Measurements from ENCODE around the gene EMP1.
A peak's percentile ranks its signal among the peaks of the same experiment; 100 is the strongest.

The EMP1 gene

DNA sequence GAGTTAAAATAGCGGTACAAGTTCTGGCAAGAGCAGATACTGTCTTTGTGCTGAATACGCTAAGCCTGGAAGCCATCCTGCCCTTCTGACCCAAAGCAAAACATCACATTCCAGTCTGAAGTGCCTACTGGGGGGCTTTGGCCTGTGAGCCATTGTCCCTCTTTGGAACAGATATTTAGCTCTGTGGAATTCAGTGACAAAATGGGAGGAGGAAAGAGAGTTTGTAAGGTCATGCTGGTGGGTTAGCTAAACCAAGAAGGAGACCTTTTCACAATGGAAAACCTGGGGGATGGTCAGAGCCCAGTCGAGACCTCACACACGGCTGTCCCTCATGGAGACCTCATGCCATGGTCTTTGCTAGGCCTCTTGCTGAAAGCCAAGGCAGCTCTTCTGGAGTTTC is 18.5 kb downstream of the EMP1 start:
- FAIRE-seq (no peak), DNase-seq (ENCODE audit: insufficient read length, low spot score) (no peak)

DNA sequence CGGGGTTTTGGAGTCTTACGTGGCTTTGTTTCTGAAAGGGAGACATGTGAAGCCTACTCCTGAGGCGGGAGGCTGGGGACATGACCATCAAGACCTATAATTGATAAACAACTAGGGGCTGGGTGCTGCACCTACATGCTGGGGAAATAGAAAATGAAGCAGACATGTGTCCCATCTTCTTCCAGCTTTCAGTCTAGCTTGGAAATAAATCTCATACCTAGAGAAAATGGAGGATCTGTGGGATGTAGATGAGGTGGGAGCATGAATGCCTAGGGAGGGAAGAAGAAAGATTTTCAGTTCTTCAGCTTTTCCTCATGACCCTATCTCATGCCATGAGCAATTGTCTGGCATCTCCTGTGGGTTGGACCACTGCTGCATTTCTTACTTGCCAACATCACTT is 22.1 kb downstream of the EMP1 start:
- DNase-seq (ENCODE audit: insufficient read length, low spot score), result no peak
- no peak for FAIRE-seq

DNA sequence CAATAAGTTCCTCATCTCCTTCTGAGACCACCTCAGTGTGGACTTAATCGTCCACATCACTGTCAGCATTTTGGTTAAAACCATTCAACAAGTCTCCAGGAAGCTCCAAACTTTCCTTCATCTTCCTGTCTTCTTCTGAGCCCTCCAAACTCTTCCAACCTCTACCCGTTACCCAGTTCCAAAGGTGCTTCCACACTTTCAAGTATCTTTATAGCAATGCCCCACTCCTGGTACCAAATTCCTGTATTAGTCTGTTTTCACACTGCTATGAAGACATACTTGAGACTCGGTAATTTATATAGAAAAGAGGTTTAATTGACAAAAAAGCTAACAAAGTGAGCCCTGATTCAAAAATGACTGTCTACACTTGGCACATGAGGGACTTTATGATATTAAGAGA is 22.8 kb downstream of the EMP1 start:
- FAIRE-seq (no peak), DNase-seq (ENCODE audit: insufficient read length, low spot score) (no peak)

DNA sequence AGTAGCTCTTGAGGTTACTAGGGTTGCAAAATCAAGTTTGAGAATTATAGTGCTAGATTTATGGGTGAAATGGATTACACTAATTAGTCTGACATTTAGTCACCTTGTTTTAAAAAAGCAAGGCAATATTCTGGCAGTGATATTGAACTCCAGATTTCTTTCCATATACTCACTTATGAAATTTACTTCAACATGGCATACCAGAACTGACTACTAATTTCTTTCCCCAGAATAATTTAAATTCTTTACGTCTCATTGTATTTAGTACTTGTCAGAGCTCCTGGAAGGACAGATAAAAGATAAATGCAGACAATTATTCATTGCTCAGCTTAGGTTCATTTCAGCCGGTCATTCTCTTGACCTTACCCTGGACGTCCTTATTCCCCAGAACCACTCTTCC is 24.3 kb downstream of the EMP1 start:
- FAIRE-seq, result no peak
- DNase-seq (ENCODE audit: insufficient read length, low spot score), result no peak

DNA sequence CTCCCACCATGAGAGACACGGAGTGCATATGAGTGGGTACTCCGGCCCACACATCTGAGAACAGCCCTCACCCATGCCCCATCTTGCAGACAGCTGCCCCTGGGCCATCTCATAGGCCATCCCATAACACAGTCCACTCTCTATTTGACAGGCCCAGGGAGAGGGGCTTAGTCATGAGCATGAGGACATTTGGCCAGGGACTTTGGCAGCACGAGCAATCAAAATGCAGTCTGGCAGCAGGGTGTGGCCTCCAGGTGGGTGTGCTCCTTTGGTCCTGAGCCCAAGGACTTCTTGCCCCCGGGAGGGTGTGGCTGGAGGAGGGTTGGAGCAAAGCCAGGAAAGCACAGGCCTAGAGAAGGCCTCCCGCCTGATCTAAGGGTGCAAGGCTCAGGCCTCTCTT is 25.6 kb downstream of the EMP1 start:
- FAIRE-seq (no peak), DNase-seq (ENCODE audit: insufficient read length, low spot score) (no peak)

DNA sequence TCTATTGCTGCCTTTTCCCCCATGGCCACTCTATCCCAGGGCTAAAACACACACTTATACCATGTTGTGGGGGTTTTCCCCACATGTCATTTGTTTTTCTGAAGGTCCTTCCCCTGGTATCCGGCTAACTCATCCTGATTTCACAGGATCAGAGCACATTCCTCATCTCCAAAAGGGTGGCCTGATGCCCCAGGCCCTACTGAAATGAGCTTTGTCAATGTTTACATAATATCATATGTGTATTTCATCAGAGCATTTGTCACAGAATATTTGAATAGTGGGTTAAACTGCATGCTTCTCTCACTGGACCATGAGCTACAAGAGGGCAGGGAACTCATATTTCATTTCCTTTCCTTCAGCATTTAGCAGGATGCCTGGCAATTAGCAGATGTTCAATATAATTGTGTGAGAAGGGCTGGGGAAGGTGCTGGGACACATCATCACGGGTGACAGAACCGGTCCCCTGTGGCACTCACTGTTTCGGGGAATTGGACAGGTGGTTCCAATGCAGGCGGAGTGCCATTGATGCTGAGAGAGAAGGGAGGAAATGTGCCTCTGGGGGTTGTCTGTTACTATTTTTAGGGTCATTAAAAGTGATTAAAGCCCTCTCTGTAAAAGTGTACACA is 26.8 kb downstream of the EMP1 start:
- FAIRE-seq (no peak), DNase-seq (ENCODE audit: insufficient read length, low spot score) (peak; percentile 26)

DNA sequence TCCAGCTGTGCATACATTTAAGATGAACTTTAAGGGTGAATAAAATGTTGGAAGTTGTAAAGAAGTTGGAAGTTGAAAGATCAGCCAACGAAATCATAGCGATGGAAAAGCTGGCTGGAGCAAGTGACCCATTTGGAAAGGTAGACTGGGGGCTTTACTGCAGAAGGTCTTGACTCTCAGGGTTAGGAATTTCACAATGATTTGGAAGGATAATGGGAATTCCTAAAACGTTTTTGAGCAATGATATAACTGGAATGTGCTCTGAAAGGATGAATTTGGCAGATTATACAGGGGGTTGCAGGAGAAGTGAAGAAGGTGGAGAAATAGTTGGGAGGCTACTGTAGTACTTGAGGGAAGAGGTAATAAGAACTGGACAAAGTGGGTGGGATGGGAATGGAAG is 27.4 kb downstream of the EMP1 start:
- DNase-seq (ENCODE audit: insufficient read length, low spot score) (no peak), FAIRE-seq (no peak)

DNA sequence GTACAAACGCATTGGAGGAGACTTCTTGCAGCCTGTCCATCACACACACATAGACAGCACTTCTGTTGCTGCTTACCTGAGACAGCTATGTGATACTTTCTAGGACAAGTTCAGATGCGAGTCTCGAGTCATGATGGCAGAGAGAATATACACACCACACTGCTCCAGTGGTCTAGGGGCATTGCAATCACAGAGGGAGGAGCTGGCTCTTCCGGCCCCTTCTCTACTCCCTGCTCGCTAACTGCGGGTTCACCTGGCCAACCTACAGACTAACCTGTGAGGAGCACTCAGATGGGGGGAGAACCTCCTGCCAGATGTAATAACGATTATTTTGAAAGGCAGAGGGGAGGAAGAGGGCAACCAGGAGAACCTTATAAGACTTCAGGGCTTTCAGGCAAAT is 30.7 kb downstream of the EMP1 start:
- no peak for DNase-seq (ENCODE audit: insufficient read length, low spot score)
- no peak for FAIRE-seq

DNA sequence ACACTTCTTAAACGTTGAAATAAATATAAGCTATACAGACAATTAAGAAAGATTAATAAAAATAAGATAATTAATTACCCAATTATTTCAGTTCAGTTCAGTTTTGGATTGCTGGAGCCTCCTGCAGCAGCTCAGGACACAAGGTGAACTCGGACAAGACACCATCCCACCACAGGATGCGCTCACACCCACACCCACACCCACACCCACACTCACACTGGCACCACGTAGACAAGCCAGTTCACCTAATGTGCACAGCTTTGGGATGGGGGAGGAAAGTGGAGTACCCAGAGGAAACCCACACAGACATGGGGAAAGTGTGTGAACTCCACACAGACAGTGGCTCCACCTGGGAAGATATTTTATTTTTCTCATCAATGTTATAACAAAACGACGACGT is 32.1 kb downstream of the EMP1 start:
- no peak for DNase-seq (ENCODE audit: insufficient read length, low spot score)
- no peak for FAIRE-seq

DNA sequence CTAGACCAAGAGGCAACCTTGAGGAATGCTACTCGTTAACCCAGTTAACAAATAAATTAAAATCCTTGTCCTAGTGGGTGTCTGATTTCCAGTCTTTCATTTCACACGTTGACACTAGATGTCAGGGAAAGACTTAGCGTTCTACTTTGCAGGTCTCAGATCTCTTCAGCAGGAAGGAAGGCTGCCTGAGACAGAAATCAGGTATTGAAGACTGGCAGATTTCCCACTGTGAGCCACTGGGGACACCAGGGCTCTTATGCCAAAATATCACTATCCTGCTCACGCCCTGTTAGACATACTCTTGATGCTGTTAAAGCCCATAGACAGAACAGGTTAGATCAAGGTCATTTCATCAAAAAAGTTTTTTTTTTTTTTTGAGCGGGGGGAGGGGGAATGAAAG is 33.0 kb downstream of the EMP1 start:
- no peak for DNase-seq (ENCODE audit: insufficient read length, low spot score)

DNA sequence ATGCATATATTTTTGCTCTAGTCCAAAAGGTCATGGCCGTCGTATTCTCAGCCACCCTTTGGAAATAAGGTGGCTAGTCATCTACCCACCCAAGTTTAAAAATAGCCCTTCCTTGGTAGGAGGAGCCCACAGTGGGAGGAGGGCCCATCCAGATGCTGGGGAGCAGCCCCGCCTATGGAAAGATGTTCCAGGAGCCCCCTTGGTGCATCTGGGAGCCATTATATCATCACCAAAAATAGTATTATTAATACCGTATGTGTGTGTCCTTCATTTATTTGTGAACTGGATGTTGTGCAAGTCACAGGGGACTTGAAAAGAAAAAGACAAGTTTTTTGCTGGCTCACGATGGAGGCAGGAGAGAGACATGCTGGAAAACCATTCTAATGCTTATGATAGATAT is 34.0 kb downstream of the EMP1 start:
- no peak for FAIRE-seq
- no peak for DNase-seq (ENCODE audit: insufficient read length, low spot score)

More for the DNA sequence above, 33.0 kb downstream of the EMP1 start:
- no peak for FAIRE-seq

DNA sequence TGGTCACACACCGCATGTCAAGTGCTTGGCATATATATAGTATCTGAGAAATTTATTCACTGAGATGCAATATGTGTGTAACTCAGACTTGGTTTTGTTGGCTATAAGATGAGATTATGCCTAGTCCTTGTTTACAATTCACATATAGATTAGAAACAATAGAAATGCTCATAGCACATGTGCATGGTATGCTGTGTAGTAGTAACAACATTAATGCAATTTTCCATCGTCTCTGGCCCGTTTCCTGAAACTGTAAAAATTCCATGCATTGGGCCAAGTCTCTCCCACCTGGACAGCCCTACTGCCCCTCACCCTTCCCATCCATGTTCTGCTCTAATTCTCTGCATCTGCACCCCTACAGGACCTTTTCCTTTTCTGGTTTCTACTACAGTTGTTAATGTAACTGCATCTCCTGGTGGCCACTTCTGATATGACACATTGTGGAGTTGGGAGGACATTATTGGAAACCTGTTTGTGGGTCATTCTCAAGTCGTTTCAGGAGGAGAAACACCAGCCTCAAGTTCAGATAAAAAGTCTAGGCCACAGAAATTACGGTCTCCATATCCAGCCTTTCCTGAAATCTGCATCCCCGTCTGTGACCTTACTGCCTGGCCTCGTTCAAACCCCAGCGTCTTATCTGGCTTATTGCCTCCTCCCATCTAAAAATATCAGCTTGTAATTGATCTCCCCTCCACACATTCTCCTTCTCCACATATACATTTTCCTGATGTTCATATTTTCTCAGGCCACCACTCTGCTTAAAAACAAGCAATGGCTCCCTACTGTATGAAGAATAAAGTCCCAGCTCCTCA is 37.5 kb downstream of the EMP1 start:
- FAIRE-seq (no peak), DNase-seq (ENCODE audit: insufficient read length, low spot score) (peak; percentile 47)

DNA sequence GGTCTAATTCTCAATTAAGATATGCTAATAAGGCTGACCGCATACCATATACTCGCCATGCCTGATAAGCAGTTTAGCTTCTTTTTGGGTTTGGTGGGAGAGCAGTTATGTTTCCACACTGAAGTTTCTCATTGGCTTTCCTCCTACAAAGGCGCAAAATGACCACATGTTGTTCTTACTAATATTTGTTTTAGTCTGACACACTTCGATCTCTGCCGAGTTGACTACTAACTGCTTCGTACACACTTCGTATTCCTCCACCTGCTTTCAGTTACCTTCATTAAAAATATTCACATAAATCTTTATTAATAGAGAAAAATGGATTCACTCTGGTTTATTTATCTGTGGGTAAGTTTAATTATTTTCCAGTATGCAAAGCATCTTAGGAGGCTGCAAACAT is 41.7 kb downstream of the EMP1 start:
- no peak for FAIRE-seq
- no peak for DNase-seq (ENCODE audit: insufficient read length, low spot score)

DNA sequence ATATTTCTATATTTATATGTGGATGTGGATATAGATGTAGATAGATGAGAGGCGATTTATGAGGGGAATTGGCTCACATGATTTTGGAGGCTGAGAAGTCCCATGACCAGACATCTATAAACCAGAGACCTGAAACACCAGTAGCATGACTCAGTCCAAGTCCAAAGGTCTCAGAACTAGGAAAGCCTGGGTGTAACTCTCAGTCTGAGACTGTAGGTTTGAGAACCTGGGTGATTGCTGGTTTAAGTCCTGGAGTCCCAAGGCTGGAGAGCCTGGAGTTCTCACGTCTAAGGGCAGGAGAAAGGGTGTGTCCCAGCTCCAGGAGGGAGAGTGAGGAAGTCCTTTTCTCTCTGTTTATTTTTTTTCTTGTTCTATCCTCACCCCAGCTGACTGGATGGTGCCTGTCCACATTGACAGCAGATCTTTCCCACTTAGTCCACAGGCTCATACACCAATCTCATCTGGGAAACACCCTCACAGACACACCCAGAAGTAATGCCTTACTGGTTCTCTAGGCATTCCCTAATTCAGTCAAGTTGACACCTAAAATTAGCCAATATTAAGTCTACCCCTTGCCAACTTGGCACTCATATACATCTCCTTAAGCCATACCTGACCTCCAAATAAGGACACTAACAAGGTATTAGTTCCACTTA is 45.4 kb downstream of the EMP1 start:
- FAIRE-seq (no peak), DNase-seq (ENCODE audit: insufficient read length, low spot score) (no peak)

DNA sequence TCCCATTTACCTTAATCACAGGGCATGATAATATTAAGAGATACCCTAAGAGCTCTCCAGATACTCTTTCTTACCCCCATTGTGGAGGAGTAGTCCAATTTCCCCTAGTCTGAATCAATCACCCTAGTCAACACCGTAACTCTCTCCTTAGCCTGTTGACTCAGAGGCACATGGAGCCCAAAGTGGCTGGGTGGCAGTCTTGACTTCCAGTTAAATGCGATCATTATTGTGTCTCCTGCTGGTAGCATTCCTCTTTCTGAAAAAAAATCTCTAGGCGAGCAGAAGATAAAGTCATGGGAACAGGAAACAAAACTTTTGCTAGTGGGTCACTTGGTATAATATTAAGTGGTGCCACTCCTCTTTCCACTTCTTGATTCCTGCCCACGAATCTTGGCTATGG is 46.4 kb downstream of the EMP1 start:
- no peak for FAIRE-seq
- DNase-seq (ENCODE audit: insufficient read length, low spot score), result no peak

DNA sequence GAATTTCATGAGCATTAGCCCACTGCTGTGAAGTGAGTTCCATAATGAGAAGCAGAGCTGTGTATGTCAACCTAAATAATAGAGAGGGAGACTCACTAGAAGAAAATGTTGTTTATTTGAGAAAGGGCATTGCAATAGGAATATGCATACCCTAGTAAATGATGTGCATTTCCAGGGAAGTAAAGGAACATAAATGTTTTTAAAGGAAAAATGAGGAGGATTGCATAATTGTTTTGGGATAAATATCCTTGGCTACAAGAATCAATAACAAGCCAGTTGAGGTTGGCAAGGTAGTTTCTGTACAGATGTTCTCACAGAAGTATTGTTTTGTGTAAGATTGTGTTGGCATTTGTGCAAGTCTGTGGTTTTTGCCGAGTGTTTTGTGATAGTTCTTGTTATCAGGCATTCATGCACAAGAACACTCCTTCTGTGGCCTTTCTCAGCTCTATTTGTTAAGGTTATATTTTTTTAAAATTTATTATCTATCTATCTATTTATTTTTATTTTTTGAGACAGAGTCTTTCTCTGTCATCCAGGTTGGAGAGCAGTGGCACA is 47.1 kb downstream of the EMP1 start:
- DNase-seq (ENCODE audit: insufficient read length, low spot score), result no peak
- FAIRE-seq, result no peak

DNA sequence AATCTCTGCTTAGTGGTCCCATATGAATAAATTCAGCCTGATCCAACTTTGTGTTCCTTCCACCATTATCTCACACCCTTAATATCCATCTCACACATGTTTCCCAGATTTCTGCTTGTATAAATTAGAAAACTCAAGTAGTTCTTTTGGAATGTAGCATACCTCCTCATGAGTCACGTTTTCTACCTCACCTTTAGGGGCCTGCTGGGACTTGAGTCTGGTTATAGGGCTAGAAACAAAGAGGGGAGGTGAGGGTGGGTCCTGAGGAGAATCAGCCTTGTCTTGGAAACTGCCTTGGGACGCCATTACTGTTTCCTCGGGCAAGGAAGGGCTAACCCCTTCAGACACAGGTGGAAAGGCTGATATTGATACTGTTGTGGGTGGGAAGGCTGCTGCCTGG is 51.1 kb downstream of the EMP1 start:
- FAIRE-seq, result no peak
- DNase-seq (ENCODE audit: insufficient read length, low spot score), result no peak

DNA sequence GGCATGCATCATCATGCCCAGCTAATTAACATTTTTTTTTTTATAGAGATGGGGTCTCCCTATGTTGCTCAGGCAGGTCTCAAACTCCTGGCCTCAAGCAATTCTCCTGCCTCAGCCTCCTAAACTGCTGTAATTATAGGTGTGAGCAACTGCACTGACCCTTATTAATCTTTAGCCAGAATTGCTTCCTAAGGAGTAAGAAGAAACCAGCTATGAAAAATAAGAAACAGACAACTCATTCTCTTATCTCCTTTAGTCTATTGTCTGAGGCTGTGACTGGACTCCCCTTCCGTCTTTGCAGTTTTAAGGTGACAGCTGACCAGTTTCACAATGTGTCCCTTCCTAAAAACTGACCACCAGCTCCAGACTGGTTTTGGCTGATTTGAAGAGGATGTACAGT is 52.4 kb downstream of the EMP1 start:
- FAIRE-seq (no peak), DNase-seq (ENCODE audit: insufficient read length, low spot score) (no peak)

DNA sequence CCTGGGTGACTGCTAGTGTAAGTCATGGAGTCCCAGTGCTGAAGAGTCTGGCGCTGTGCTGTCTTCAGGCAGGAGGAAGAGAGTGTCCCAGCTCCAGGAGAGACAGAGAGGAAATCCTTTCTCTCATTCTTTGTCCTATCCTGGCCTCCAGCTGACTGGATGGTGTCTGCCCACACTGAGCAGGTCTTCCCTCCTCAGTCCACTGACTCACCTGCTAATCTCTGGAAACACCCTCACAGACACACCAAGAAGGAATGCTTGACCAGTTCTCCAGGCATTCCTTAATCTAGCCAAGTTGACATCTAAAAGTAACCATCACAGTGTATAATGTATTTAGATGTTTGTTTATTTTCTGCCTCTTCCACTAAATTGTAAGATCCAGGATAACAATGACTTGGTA is 53.9 kb downstream of the EMP1 start:
- FAIRE-seq, result no peak

DNA sequence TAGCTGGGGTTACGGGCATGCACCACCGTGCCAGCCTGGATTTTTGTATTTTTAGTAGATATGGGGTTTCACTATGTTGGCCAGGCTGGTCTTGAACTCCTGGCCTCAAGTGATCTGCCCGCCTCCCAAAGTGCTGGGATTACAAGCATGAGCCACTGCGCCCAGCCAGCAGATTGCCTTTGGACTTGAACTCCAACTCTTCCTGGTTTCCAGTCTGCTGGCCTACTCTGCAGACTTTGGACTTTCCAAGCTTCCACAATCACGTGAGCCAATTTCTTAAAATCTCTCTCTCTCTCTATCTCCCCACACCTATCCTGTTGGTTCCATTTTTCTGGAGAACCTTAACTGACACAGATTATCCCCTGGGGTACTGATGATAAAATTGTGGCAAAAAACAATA is 55.0 kb downstream of the EMP1 start:
- DNase-seq (ENCODE audit: insufficient read length, low spot score), result no peak
- FAIRE-seq, result no peak

More for the DNA sequence above, 53.9 kb downstream of the EMP1 start:
- peak; percentile 4 for DNase-seq (ENCODE audit: insufficient read length, low spot score)

DNA sequence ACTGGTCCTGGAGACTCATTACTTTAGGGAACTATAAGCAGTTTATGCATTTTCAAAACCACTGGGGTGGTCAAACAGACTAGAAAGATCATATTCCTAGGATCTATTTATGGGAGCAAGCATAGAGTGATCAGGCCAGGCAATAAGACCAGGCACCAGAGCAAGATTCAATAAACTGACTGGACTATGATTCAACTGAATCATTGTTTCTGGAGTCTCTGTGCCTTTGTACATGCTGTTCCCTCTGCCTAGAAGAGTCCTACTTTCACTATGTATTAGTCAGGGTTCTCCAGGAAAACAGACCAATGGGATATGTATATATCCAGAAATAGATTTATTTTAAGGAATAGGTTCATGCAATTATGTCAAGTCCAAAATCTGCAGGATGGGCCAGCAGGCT is 55.5 kb downstream of the EMP1 start:
- no peak for FAIRE-seq
- DNase-seq (ENCODE audit: insufficient read length, low spot score), result no peak

DNA sequence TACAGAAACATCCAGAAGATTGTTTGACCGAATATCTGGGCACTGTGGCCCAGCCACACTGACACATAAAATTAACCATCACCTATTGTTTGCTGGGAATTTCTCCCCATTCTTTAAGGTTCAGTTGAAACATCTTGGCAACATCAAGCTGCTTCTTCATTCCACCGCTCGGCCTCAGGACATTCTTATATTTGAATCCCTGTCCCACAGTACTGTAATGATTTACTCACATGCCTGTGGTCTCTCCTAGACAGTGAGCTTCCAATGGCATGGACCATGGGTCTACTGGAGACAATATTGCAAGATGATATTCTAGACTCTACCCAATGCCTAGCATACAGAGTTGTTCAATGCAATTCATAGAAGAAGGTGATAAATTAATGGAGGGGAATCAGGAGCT is 56.1 kb downstream of the EMP1 start:
- DNase-seq (ENCODE audit: insufficient read length, low spot score) (no peak), FAIRE-seq (no peak)
